Measurements from ENCODE around the gene IMMP2L.

GRCh38 chr7:110623436-110623835 is 938.9 kb downstream of the IMMP2L start:
- TF ChIP-seq, protein P1, sequence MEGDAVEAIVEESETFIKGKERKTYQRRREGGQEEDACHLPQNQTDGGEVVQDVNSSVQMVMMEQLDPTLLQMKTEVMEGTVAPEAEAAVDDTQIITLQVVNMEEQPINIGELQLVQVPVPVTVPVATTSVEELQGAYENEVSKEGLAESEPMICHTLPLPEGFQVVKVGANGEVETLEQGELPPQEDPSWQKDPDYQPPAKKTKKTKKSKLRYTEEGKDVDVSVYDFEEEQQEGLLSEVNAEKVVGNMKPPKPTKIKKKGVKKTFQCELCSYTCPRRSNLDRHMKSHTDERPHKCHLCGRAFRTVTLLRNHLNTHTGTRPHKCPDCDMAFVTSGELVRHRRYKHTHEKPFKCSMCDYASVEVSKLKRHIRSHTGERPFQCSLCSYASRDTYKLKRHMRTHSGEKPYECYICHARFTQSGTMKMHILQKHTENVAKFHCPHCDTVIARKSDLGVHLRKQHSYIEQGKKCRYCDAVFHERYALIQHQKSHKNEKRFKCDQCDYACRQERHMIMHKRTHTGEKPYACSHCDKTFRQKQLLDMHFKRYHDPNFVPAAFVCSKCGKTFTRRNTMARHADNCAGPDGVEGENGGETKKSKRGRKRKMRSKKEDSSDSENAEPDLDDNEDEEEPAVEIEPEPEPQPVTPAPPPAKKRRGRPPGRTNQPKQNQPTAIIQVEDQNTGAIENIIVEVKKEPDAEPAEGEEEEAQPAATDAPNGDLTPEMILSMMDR (IDR thresholded peaks at IDR 0.05; ENCODE audit: extremely low read depth in 1 of 2, insufficient read depth in 1 of 2, low read depth in 1 of 2, low read length in 2 of 2) = no peak
- TF ChIP-seq, protein P2, sequence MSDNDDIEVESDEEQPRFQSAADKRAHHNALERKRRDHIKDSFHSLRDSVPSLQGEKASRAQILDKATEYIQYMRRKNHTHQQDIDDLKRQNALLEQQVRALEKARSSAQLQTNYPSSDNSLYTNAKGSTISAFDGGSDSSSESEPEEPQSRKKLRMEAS (IDR thresholded peaks at IDR 0.05; ENCODE audit: insufficient read depth, insufficient read length) = no peak
- TF ChIP-seq POLR2A (IDR thresholded peaks at IDR 0.05; ENCODE audit: low read depth, low read length) (no peak), MYC (IDR thresholded peaks at IDR 0.05; ENCODE audit: low read depth, low read length) (no peak), JUN (IDR thresholded peaks at IDR 0.05; ENCODE audit: borderline replicate concordance, insufficient read depth, insufficient read length, low read depth) (no peak), EZH2 (IDR thresholded peaks at IDR 0.05; ENCODE audit: borderline replicate concordance, low read depth, low read length, severe bottlenecking) (no peak)
